Measurements from ENCODE around the gene SLC26A8.
"Not testable (repeated sequence)": the region's sequence is repeated elsewhere in the genome, so short reads cannot be mapped to it uniquely, and the experiment has no call there.

SLC26A8 gene

GRCh38 chr6:36052097-36052496, 27.7 kb upstream of the SLC26A8 start:
- peak overlapping the region in 2 of 21 experiments; percentile 39 to 64 for H3K27ac ChIP-seq
- no peak overlapping the region for H3K4me3 ChIP-seq

- H3K27ac ChIP-seq, result peak overlapping the region in 3 of 21 experiments; percentile 4 to 64 (median 21)
Measured at GRCh38 chr6:36050947-36051710, 26.7 kb upstream of the SLC26A8 start.

GRCh38 chr6:36050305-36050704, 25.9 kb upstream of the SLC26A8 start:
- H3K4me3 ChIP-seq, result no peak overlapping the region
- peak overlapping the region in 1 of 21 experiments; percentile 1 for H3K27ac ChIP-seq

More at GRCh38 chr6:36050947-36051710, 26.7 kb upstream of the SLC26A8 start:
- no peak overlapping the region for H3K4me3 ChIP-seq

GRCh38 chr6:36049582-36049981, 25.1 kb upstream of the SLC26A8 start:
- peak overlapping the region in 1 of 21 experiments; percentile 1 for H3K27ac ChIP-seq

GRCh38 chr6:36042618-36043260, 18.3 kb upstream of the SLC26A8 start:
- H3K4me3 ChIP-seq, result no peak overlapping the region
- H3K27ac ChIP-seq, result peak overlapping the region in 1 of 21 experiments; percentile 54

More at GRCh38 chr6:36049582-36049981, 25.1 kb upstream of the SLC26A8 start:
- H3K4me3 ChIP-seq, result no peak overlapping the region

GRCh38 chr6:36040958-36041357, 16.5 kb upstream of the SLC26A8 start:
- Histone ChIP-seq H3K27ac (no peak overlapping the region), H3K4me3 (no peak overlapping the region)

- no peak overlapping the region for H3K4me3 ChIP-seq
- peak overlapping the region in 4 of 21 experiments; percentile 2 to 20 (median 10) for H3K27ac ChIP-seq
Measured at GRCh38 chr6:36039112-36039511, 14.7 kb upstream of the SLC26A8 start.

- no peak overlapping the region for H3K4me3 ChIP-seq
- H3K27ac ChIP-seq, result peak overlapping the region in 4 of 21 experiments; percentile 4 to 16 (median 8)
Measured at GRCh38 chr6:36038120-36038876, 13.9 kb upstream of the SLC26A8 start.

GRCh38 chr6:36035225-36035624, 10.8 kb upstream of the SLC26A8 start:
- H3K27ac ChIP-seq, result no peak overlapping the region

GRCh38 chr6:36034441-36034840, 10.0 kb upstream of the SLC26A8 start:
- H3K27ac ChIP-seq, result peak overlapping the region in 1 of 21 experiments; percentile 5
- H3K4me3 ChIP-seq, result no peak overlapping the region

More at GRCh38 chr6:36035225-36035624, 10.8 kb upstream of the SLC26A8 start:
- no peak overlapping the region for H3K4me3 ChIP-seq

GRCh38 chr6:36033935-36034334, 9.5 kb upstream of the SLC26A8 start:
- Histone ChIP-seq H3K27ac (peak overlapping the region in 3 of 21 experiments; percentile 5 to 26 (median 18)), H3K4me3 (no peak overlapping the region)

- peak overlapping the region in 2 of 21 experiments; percentile 18 to 26 for H3K27ac ChIP-seq
- H3K4me3 ChIP-seq, result not testable (repeated sequence)
Measured at GRCh38 chr6:36033144-36033543, 8.7 kb upstream of the SLC26A8 start.

- no peak overlapping the region for H3K4me3 ChIP-seq
- H3K27ac ChIP-seq, result peak overlapping the region in 5 of 21 experiments; percentile 10 to 49 (median 30)
Measured at GRCh38 chr6:36032261-36032660, 7.8 kb upstream of the SLC26A8 start.

GRCh38 chr6:36029464-36029863, 5.0 kb upstream of the SLC26A8 start:
- Histone ChIP-seq H3K4me3 (peak overlapping the region; percentile 77 to 99 (median 92)), H3K27ac (peak overlapping the region in 19 of 21 experiments; percentile 84 to 99 (median 92))

- H3K27ac ChIP-seq, result peak overlapping the region in 20 of 21 experiments; percentile 84 to 99 (median 93)
- H3K4me3 ChIP-seq, result peak overlapping the region; percentile 77 to 99 (median 92)
Measured at GRCh38 chr6:36028877-36029324, 4.5 kb upstream of the SLC26A8 start.

GRCh38 chr6:36028088-36028876, 3.8 kb upstream of the SLC26A8 start:
- Histone ChIP-seq H3K27ac (peak overlapping the region; percentile 65 to 99 (median 92)), H3K4me3 (peak overlapping the region; percentile 77 to 99 (median 92))

GRCh38 chr6:36027501-36028087, 3.2 kb upstream of the SLC26A8 start, which contains the start of gene MAPK14:
Gene MAPK14, plus strand, starts transcription at chr6:36027808. Its CDS starts 350 bp downstream, at chr6:36028158.
- Histone ChIP-seq H3K4me3 (peak within 1 kb of the TSS; percentile 77 to 99 (median 92)), H3K27ac (peak within 1 kb of the TSS; percentile 65 to 99 (median 92))

GRCh38 chr6:36025932-36026327, 1.5 kb upstream of the SLC26A8 start:
- Histone ChIP-seq H3K27ac (no peak overlapping the region), H3K4me3 (no peak overlapping the region)

All from skin epidermis (tissue), 12 donors.